ENCODE data around the gene SKIC2.

DNA sequence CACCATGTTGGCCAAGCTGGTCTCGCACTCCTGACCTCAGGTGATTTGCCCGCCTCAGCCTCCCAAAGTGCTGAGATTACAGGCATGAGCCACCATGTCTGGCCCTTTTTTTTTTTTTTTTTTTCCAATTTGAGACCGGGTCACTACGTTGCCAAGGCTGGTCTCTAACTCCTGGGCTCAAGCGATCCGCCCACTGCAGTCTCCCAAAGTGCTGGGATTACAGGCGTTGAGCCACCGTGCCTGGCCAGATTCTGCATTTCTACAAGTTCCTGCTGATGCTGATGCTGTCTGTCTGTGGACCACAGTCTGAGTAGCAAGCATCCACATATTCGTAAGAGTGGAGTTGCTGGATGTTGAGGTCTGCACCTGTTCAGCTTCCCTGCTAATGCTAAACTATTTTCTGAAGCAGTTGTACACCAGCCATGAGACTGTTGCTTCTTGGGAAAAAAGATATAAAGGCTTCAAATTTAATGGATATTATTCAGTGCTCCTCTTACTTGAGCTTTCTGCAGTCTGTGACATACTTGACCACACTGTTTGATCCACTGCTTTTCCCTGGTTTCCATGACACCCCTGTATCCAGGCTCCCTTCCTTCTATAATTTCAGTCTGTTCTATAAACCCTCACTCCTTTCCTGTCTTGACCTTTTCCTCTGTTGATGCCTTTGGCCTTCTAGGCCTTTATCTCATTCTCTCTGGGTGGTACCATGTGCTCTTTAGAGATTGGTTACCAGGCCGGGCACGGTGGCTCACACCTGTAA is 47.0 kb upstream of the SKIC2 start:
- TF ChIP-seq, protein P1, sequence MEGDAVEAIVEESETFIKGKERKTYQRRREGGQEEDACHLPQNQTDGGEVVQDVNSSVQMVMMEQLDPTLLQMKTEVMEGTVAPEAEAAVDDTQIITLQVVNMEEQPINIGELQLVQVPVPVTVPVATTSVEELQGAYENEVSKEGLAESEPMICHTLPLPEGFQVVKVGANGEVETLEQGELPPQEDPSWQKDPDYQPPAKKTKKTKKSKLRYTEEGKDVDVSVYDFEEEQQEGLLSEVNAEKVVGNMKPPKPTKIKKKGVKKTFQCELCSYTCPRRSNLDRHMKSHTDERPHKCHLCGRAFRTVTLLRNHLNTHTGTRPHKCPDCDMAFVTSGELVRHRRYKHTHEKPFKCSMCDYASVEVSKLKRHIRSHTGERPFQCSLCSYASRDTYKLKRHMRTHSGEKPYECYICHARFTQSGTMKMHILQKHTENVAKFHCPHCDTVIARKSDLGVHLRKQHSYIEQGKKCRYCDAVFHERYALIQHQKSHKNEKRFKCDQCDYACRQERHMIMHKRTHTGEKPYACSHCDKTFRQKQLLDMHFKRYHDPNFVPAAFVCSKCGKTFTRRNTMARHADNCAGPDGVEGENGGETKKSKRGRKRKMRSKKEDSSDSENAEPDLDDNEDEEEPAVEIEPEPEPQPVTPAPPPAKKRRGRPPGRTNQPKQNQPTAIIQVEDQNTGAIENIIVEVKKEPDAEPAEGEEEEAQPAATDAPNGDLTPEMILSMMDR (IDR thresholded peaks at IDR 0.05; ENCODE audit: extremely low read depth in 1 of 2, insufficient read depth in 1 of 2, low read depth in 1 of 2, low read length in 2 of 2), result no peak
- TF ChIP-seq EZH2 (IDR thresholded peaks at IDR 0.05; ENCODE audit: borderline replicate concordance, low read depth, low read length, severe bottlenecking), result no peak
- no peak for TF ChIP-seq POLR2AphosphoS5 (IDR thresholded peaks at IDR 0.05; ENCODE audit: insufficient read depth, low read depth, low read length)
- no peak for TF ChIP-seq MYC (IDR thresholded peaks at IDR 0.05; ENCODE audit: low read depth, low read length)
- TF ChIP-seq POLR2A (IDR thresholded peaks at IDR 0.05; ENCODE audit: low read depth, low read length), result no peak
- TF ChIP-seq, protein P2, sequence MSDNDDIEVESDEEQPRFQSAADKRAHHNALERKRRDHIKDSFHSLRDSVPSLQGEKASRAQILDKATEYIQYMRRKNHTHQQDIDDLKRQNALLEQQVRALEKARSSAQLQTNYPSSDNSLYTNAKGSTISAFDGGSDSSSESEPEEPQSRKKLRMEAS (IDR thresholded peaks at IDR 0.05; ENCODE audit: insufficient read depth, insufficient read length), result no peak
- no peak for TF ChIP-seq GATA2 (IDR thresholded peaks at IDR 0.05; ENCODE audit: insufficient read depth, insufficient read length, low read depth, low read length)
- no peak for TF ChIP-seq JUN (IDR thresholded peaks at IDR 0.05; ENCODE audit: borderline replicate concordance, insufficient read depth, insufficient read length, low read depth)
